Activated T-cell treated with anti-CD3 and anti-CD28 coated beads for 4 hours (primary cell): ENCODE data around the gene CT45A5.
"Not testable (repeated sequence)": the region's sequence is repeated elsewhere in the genome, so short reads cannot be mapped to it uniquely, and the experiment has no call there.

Source experiments
- DNase-seq: peaks from one replicate; pipeline ENCODE4 v3.0.0-alpha.2; 2020

Gene CT45A5

GRCh38 chrX:135785403-135785802 is at the start of gene CT45A5:
CT45A5 (minus strand) TSS chrX:135785503; CDS start chrX:135781729, 3,774 bp downstream.
- not testable (repeated sequence) for DNase-seq

GRCh38 chrX:135819912-135820311 is 34.6 kb upstream of the CT45A5 start, which contains the start of gene CT45A2:
CT45A2 (minus strand) TSS chrX:135820012; CDS start chrX:135816265, 3,747 bp downstream.
- not testable (repeated sequence) for DNase-seq

GRCh38 chrX:135802687-135803086 is 17.4 kb upstream of the CT45A5 start, which contains the start of gene CT45A6:
CT45A6 (minus strand) TSS chrX:135802787; CDS start chrX:135798993, 3,794 bp downstream.
- not testable (repeated sequence) for DNase-seq

- not testable (repeated sequence) for DNase-seq
Observed at GRCh38 chrX:135768091-135768490, 17.2 kb downstream of the CT45A5 start, which contains the start of gene CT45A3. CT45A3 (minus strand) TSS chrX:135768191; CDS start chrX:135764444, 3,747 bp downstream.

- DNase-seq: not testable (repeated sequence)
Observed at GRCh38 chrX:135744739-135745138, 40.6 kb downstream of the CT45A5 start.

- DNase-seq: no peak
Observed at GRCh38 chrX:135741192-135741715, 44.0 kb downstream of the CT45A5 start.

GRCh38 chrX:135740681-135741149 is 44.6 kb downstream of the CT45A5 start:
- no peak for DNase-seq

GRCh38 chrX:135737366-135738071 is 47.8 kb downstream of the CT45A5 start:
- no peak for DNase-seq

- DNase-seq: not testable (repeated sequence)
Observed at GRCh38 chrX:135734666-135735065, 50.6 kb downstream of the CT45A5 start.
